Epithelial cell of alveolus of lung (primary cell): ENCODE data around the gene NCR3LG1. TPM values are rescaled to one million over a fixed set of nuclear protein-coding genes. Genes with fewer than 3 reads are reported as not detected.

Source experiments
- total RNA-seq: library from RNA; depleted of rRNA; stranded (reverse); fragments of >200 nt; gene quantifications from 2 replicates; pipeline ENCODE4 v1.2.1, GENCODE V29; 2015

The NCR3LG1 gene, protein sequence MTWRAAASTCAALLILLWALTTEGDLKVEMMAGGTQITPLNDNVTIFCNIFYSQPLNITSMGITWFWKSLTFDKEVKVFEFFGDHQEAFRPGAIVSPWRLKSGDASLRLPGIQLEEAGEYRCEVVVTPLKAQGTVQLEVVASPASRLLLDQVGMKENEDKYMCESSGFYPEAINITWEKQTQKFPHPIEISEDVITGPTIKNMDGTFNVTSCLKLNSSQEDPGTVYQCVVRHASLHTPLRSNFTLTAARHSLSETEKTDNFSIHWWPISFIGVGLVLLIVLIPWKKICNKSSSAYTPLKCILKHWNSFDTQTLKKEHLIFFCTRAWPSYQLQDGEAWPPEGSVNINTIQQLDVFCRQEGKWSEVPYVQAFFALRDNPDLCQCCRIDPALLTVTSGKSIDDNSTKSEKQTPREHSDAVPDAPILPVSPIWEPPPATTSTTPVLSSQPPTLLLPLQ
- total RNA-seq, result 1.3 and 5.3 TPM in 2 replicates

DNA sequence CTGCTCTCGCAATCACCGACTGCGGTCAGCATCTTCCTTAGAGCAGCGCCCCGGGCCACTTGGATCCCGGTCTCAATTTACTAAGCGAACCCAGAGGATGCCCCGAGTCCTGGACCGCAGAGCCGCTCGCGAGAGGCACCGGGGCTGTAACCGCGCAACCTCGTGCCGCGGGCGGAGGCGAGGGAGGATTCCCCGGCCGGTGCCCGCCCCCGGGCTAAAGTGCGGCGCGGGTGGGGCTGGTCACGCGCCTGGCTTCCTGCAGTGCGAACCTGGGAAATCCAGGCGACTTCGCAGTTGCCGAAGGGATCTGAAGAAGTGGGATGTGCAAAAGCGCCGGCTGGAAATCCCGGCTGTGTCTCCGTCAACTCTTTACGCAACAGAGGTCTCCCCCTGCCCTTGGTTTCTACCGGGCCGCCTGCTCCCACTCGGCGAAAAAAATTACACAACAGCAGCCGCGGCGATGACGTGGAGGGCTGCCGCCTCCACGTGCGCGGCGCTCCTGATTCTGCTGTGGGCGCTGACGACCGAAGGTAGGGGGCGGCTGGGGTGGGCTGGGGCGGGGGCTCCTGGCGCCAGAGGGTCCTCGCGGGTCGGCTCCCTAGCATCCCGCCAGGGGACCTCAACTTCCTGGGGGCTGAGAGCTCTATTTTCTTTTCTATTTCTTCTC is at the start of gene NCR3LG1:
NCR3LG1 (plus strand) TSS at position 291 of the 667 bp plus-strand sequence; CDS start at position 461, 170 bp downstream.

DNA sequence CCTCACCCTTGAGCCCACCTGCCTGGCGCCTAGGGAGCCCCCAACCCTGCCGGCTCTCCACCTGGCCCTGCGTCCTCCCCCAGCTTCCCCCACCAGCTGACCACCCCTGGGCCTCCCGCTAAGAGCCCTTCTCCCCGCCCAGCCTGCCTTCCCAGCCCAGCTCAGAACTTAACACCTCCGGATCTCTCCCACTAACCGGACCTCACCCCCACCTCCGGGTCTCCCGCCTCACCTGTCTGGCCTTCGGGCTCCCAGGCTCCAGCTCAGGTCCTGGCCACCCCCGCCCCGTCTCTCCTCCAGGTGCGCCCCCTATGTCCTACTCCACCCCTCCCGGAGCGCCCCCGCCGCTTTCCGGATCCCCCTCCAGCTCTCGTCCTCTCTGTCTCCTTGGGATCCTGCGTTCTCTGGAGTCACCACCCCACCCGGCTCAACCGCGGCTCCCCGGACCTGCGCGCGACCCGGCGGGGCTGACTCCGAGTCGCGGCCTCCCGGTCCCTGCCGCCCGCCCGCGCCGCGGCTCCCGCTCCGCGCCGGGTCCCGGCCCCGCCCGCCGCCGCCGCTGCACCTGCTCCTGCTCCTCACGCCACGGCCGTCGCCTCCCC is 37.1 kb downstream of the NCR3LG1 start, which contains the start of gene KCNJ11:
KCNJ11 (minus strand) TSS at position 51 of the 602 bp plus-strand sequence. CDS start 568 bp downstream, outside the sequence.

Other genes starting within 250 kb of the NCR3LG1 start
- gene PIK3C2A, start 143.8 kb upstream of the NCR3LG1 start, total RNA-seq, result 22.1 and 27.4 TPM in 2 replicates
- gene NUCB2, start 75.1 kb upstream of the NCR3LG1 start, total RNA-seq, result 26.5 and 60.2 TPM in 2 replicates
- gene KCNJ11, start 36.9 kb downstream of the NCR3LG1 start, total RNA-seq, result not detected in 2 replicates
- gene ABCC8, start 125.0 kb downstream of the NCR3LG1 start, total RNA-seq, result not detected in 2 replicates
- not detected in 2 replicates for gene USH1C, start 192.6 kb downstream of the NCR3LG1 start, total RNA-seq
- gene OTOG, start 195.5 kb downstream of the NCR3LG1 start, total RNA-seq, result not detected in 2 replicates